Measurements from ENCODE around the gene SGSM2.

SGSM2 gene

DNA sequence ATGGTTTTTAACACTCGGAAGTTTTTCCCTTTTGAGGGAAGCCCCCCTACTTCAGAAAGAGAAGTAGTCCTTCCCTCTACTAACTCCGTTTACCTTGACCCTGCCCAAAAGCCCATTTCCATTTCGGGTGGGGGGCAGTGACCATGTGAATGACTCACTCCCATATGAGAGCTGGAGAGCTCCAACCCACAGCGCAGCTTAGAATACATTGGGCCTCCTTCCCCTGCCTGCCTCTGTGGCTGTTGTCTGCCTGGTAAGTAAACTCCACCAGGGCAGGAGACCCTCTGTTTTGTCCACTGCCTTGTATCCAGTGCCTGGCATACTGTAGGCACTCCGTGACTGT lies 985 bp downstream of the SGSM2 start:
- TF ChIP-seq POLR2AphosphoS5 (IDR thresholded peaks at IDR 0.05; ENCODE audit: low read depth) = no peak
- TF ChIP-seq REST (IDR thresholded peaks at IDR 0.05; ENCODE audit: insufficient replicate concordance, low read depth) = no peak
- TF ChIP-seq SPI1 (IDR thresholded peaks at IDR 0.05; ENCODE audit: borderline replicate concordance, low read depth) = no peak
- TF ChIP-seq CTCF (IDR thresholded peaks at IDR 0.05; ENCODE audit: insufficient read depth, low read length) = no peak
- TF ChIP-seq GABPA (IDR thresholded peaks at IDR 0.05; ENCODE audit: low read depth) = no peak
- no peak overlapping the region for H3K27ac ChIP-seq (replicated peaks)
- H3K27me3 ChIP-seq (ENCODE audit: insufficient read depth, poor library complexity, severe bottlenecking) = no peaks in the 10 kb centered on the region
- no peak for DNase-seq (ENCODE audit: low read depth in 1 of 2, low spot score in 1 of 2)
- peak overlapping the region; percentile 56 for H3K4me3 ChIP-seq (replicated peaks; ENCODE audit: insufficient read depth, low read length)

DNA sequence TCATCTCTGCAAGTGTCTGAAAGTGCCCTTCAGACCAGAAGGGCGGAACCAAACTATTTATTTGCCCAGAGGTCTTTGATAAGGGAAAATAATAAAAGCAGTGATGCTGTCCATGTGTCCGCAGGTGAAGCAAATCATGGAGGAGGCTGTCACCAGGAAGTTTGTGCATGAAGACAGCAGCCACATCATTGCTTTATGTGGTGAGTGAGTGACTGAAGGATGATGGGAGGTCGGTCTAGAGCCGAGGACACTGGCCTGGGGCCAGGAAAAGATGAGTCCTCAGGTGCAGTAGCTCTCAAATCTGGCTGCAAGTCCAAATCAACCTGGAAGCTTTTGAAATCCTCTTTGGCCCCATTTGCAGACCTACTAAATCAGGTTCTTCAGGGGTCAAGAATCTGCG lies 6.1 kb downstream of the SGSM2 start:
- Histone ChIP-seq H3K4me3 (replicated peaks; ENCODE audit: insufficient read depth, low read length) (no peak overlapping the region), H3K27me3 (ENCODE audit: insufficient read depth, poor library complexity, severe bottlenecking) (no peaks in the 10 kb centered on the region), H3K27ac (replicated peaks) (no peak overlapping the region)
- no peak for DNase-seq (ENCODE audit: low read depth in 1 of 2, low spot score in 1 of 2)
- TF ChIP-seq REST (IDR thresholded peaks at IDR 0.05; ENCODE audit: insufficient replicate concordance, low read depth) (no peak), CTCF (IDR thresholded peaks at IDR 0.05; ENCODE audit: insufficient read depth, low read length) (no peak), SPI1 (IDR thresholded peaks at IDR 0.05; ENCODE audit: borderline replicate concordance, low read depth) (no peak), GABPA (IDR thresholded peaks at IDR 0.05; ENCODE audit: low read depth) (no peak), POLR2AphosphoS5 (IDR thresholded peaks at IDR 0.05; ENCODE audit: low read depth) (no peak)

GRCh38 chr17:2344528-2344927 lies 7.2 kb downstream of the SGSM2 start:
- TF ChIP-seq SPI1 (IDR thresholded peaks at IDR 0.05; ENCODE audit: borderline replicate concordance, low read depth) (no peak), POLR2AphosphoS5 (IDR thresholded peaks at IDR 0.05; ENCODE audit: low read depth) (no peak), GABPA (IDR thresholded peaks at IDR 0.05; ENCODE audit: low read depth) (no peak), CTCF (IDR thresholded peaks at IDR 0.05; ENCODE audit: insufficient read depth, low read length) (no peak), REST (IDR thresholded peaks at IDR 0.05; ENCODE audit: insufficient replicate concordance, low read depth) (no peak)
- no peak overlapping the region for H3K4me3 ChIP-seq (replicated peaks; ENCODE audit: insufficient read depth, low read length)
- no peaks in the 10 kb centered on the region for H3K27me3 ChIP-seq (ENCODE audit: insufficient read depth, poor library complexity, severe bottlenecking)
- no peak overlapping the region for H3K27ac ChIP-seq (replicated peaks)
- DNase-seq (ENCODE audit: low read depth in 1 of 2, low spot score in 1 of 2) = no peak
